HepG2 (cell line): Measurements from ENCODE around the gene GCNT2. TPM values are rescaled to one million over a fixed set of nuclear protein-coding genes. Genes with fewer than 3 reads are reported as not detected.

Source experiments
- ATAC-seq: fragments of 200-7000 bp; cut with Tn5 transposase; 3 replicates; pipeline ENCODE4 v1.9.1; 2020; ENCODE audit warnings: mild to moderate bottlenecking, moderate library complexity
- BruUV-seq: library from RNA; stranded (reverse); fragments of 400-500 nt; replicated peaks from 2 replicates; lab custom pipeline; 2021; lab: Mats Ljungman, UMichigan
- CTCF ChIA-PET: fragments of 300-600 bp; formaldehyde crosslinking; extraction: SDS; loops from one replicate; lab custom pipeline; 2021; ENCODE audit warnings: low total read pairs, inconsistent platforms, low intra/inter-chr PET ratio; lab: Yijun Ruan, JAX
- POLR2A ChIA-PET: fragments of 350-600 bp; sonication (Branson Sonifier 250); formaldehyde crosslinking; loops from one replicate; lab custom pipeline; 2020; ENCODE audit warnings: antibody characterized with exemption, inconsistent platforms; lab: Yijun Ruan, JAX
- DNase-seq: peaks from one replicate; pipeline ENCODE4 v3.0.0-alpha.2; 2015; ENCODE audit warnings: low spot score
- FAIRE-seq: peaks from 3 replicates; lab custom pipeline; 2011; peaks lifted over from hg19 to GRCh38; lab: Jason Lieb, UNC
- H2AFZ ChIP-seq: one replicate; pipeline ENCODE4 v1.6.1; 2011; ENCODE audit warnings: low read length, inconsistent platforms
- H3K27ac ChIP-seq: fragments of 300-600 bp; 3 replicates; pipeline ENCODE4 v1.8.0; 2011; ENCODE audit warnings: mixed run types, mild to moderate bottlenecking, mixed read lengths, low read length, inconsistent platforms; ENCODE audit not compliant: insufficient read depth; ENCODE audit errors: extremely low read length
- H3K27me3 ChIP-seq, 2 experiments: fragments of 200-600 bp in 1 of 2; 2 replicates in 1 of 2; 3 replicates in 1 of 2; pipeline versions ENCODE4 v1.6.0 to v1.8.0; 2011; ENCODE audit warnings: low read length in 2 of 2, mild to moderate bottlenecking in 2 of 2, moderate library complexity in 2 of 2, inconsistent platforms in 1 of 2; ENCODE audit not compliant: insufficient read depth in 2 of 2, control insufficient read depth in 1 of 2
- H3K36me3 ChIP-seq, 2 experiments: fragments of 200-600 bp in 1 of 2; replicated peaks in 1 of 2; 2 replicates in 1 of 2; 3 replicates in 1 of 2; pipeline versions ENCODE4 v1.5.1 to v1.8.0; 2011; ENCODE audit warnings: low read length in 2 of 2, inconsistent platforms in 1 of 2; ENCODE audit not compliant: insufficient read depth in 2 of 2, control insufficient read depth in 1 of 2
- H3K4me1 ChIP-seq: 2 replicates; pipeline ENCODE4 v1.5.1; 2012; ENCODE audit warnings: low read length, inconsistent platforms; ENCODE audit not compliant: insufficient read depth
- H3K4me2 ChIP-seq: 2 replicates; pipeline ENCODE4 v1.6.0; 2011; ENCODE audit warnings: low read depth, low read length, inconsistent platforms
- H3K4me3 ChIP-seq, 3 experiments: fragments of 200-600 bp in 1 of 3; sonication (generic), shearing (Covaris generic) in 1 of 3; replicated peaks in 1 of 3; 2 replicates each; pipeline ENCODE4 v1.5.1; 2011 to 2016; ENCODE audit warnings: low read length in 3 of 3, inconsistent platforms in 2 of 3, low read depth in 2 of 3, mild to moderate bottlenecking in 2 of 3, control low read depth in 1 of 3, mixed read lengths in 1 of 3; ENCODE audit not compliant: insufficient read depth in 1 of 3
- H3K79me2 ChIP-seq: one replicate; pipeline ENCODE4 v1.6.1; 2011; ENCODE audit warnings: low read length, inconsistent platforms; ENCODE audit not compliant: insufficient read depth
- H3K9ac ChIP-seq: 2 replicates; pipeline ENCODE4 v1.6.0; 2011; ENCODE audit warnings: mild to moderate bottlenecking, low read depth, low read length, inconsistent platforms; ENCODE audit not compliant: insufficient read depth
- H3K9me3 ChIP-seq: 2 replicates; pipeline ENCODE4 v1.5.1; 2012; ENCODE audit warnings: mild to moderate bottlenecking, low read length
- H4K20me1 ChIP-seq: 2 replicates; pipeline ENCODE4 v1.6.0; 2011; ENCODE audit warnings: inconsistent platforms, mild to moderate bottlenecking, low read length, moderate library complexity; ENCODE audit not compliant: insufficient read depth
- ARNTL ChIP-seq: sonication (generic); formaldehyde crosslinking; IDR thresholded peaks from 2 replicates; pipeline ENCODE4 v1.4.0; 2020; ENCODE audit warnings: mild to moderate bottlenecking, missing genetic modification reagents
- ZNF746 ChIP-seq: sonication (generic); formaldehyde crosslinking; IDR thresholded peaks from 2 replicates; pipeline ENCODE4 v1.8.0; 2022; ENCODE audit warnings: mild to moderate bottlenecking, missing genetic modification reagents
- WGBS: methylation state at CpG from one replicate; pipeline ENCODE4 v1.1.6; 2017; ENCODE audit warnings: low lambda C conversion rate; 5-methylcytosine and 5-hydroxymethylcytosine counted together
- in situ Hi-C: cut with HindIII; loops from 2 replicates; pipeline ENCODE4 v1.10.0; 2017; ENCODE audit warnings: low pct_unique_long_range_greater_than_20kb; ENCODE audit not compliant: extremely low pct_ligation_motif_present
- intact Hi-C: fragments of 100-400 bp; cut with micrococcal nuclease; formaldehyde crosslinking; loops from one replicate; pipeline ENCODE4 v1.10.0; 2022; ENCODE audit not compliant: unreplicated experiment
- polyA plus RNA-seq, 8 experiments: library from polyadenylated mRNA; depleted of rRNA in 3 of 8; stranded (reverse) in 7 of 8; unstranded in 1 of 8; fragments of >200 nt; fragmentation: Illumina TruSeq in 4 of 8; extraction: Trizol in 4 of 8; gene quantifications; 2 replicates each; pipeline versions ENCODE4 v1.2.1 to v1.2.3, GENCODE V29; 2011 to 2016; ENCODE audit warnings: low read depth in 4 of 8, missing spikeins in 1 of 8, mixed read lengths in 1 of 8; ENCODE audit not compliant: insufficient read depth in 1 of 8
- total RNA-seq, 5 experiments: library from RNA; depleted of rRNA; stranded (reverse); fragments of >200 nt; fragmentation: Illumina TruSeq; extraction: Trizol; gene quantifications; 2 replicates each; pipeline ENCODE4 v1.2.3, GENCODE V29; 2016; ENCODE audit warnings: low read depth in 1 of 5
- TF ChIP-seq, protein P1 (sequence below): sonication (generic); formaldehyde crosslinking; IDR thresholded peaks from 2 replicates; pipeline ENCODE4 v1.4.0; 2020; ENCODE audit warnings: missing genetic modification reagents
- TF ChIP-seq, protein P2 (sequence below): sonication (generic); formaldehyde crosslinking; IDR thresholded peaks from 2 replicates; pipeline ENCODE4 v1.5.0; 2020; ENCODE audit warnings: missing genetic modification reagents

The GCNT2 gene
- total and polyA plus RNA-seq, 2 of the 13 experiments (the other 11 are each of a cell fraction or from before 2014, with no cell fraction given), result 11.8 to 31.9 TPM

DNA sequence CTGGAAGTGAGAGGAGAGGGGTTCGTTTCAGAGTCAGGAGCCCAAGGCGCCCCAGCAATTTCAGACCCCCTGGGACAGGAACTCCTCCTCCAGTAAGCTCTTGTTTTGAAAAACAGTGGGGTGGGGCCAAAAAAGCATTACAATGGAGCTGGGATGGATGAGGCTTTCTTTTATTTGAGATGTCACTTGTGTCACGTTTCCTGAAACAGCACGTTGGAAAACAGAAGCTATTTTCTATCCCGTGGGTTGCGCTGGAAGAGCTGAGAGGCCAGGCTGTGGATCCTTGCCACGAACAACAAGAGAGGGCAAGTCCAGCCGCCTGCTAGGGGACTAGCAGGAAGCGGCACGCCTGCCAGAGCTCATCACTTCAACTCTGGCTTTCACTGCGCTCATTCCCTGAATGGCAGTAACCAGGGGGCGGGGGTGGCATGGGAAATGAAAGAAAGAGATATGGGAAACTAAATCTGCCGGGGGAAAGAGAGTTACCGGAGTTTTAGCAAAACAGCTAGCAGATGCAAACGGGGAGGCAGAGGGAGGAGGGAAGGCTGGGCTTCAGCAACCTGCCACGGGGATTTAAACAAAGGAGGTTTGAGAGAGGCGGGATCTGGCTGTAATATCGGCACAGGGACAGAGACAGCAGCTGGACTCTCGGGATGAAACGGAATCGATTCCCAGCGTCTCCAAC is 34.6 kb downstream of the GCNT2 start:
- Histone ChIP-seq H3K4me3 (no peak overlapping the region), H3K4me1 (no peaks in the 10 kb centered on the region), H2AFZ (no peak overlapping the region), H3K4me2 (no peak overlapping the region), H3K9me3 (no peaks in the 10 kb centered on the region), H3K9ac (no peak overlapping the region), H3K27me3 (no peaks in the 10 kb centered on the region), H4K20me1 (no peaks in the 10 kb centered on the region), H3K27ac (no peak overlapping the region), H3K79me2 (peaks cover 3% of the 10 kb centered on the region), H3K36me3 (peaks cover 5 to 27% of the 10 kb centered on the region in 2 experiments; a peak in 4 of 5 replicates)
- 96% methylated on average over 22 of the region's 22 CpGs for WGBS
- FAIRE-seq, result no peak
- no TSS peak for BruUV-seq
- no peak for ATAC-seq
- TF ChIP-seq, protein P1, sequence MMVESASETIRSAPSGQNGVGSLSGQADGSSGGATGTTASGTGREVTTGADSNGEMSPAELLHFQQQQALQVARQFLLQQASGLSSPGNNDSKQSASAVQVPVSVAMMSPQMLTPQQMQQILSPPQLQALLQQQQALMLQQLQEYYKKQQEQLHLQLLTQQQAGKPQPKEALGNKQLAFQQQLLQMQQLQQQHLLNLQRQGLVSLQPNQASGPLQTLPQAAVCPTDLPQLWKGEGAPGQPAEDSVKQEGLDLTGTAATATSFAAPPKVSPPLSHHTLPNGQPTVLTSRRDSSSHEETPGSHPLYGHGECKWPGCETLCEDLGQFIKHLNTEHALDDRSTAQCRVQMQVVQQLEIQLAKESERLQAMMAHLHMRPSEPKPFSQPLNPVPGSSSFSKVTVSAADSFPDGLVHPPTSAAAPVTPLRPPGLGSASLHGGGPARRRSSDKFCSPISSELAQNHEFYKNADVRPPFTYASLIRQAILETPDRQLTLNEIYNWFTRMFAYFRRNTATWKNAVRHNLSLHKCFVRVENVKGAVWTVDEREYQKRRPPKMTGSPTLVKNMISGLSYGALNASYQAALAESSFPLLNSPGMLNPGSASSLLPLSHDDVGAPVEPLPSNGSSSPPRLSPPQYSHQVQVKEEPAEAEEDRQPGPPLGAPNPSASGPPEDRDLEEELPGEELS, result no peak
- TF ChIP-seq ARNTL (CRISPR knock-in tag), result no peak
- TF ChIP-seq, protein P2, sequence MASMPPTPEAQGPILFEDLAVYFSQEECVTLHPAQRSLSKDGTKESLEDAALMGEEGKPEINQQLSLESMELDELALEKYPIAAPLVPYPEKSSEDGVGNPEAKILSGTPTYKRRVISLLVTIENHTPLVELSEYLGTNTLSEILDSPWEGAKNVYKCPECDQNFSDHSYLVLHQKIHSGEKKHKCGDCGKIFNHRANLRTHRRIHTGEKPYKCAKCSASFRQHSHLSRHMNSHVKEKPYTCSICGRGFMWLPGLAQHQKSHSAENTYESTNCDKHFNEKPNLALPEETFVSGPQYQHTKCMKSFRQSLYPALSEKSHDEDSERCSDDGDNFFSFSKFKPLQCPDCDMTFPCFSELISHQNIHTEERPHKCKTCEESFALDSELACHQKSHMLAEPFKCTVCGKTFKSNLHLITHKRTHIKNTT (CRISPR knock-in tag), result no peak
- TF ChIP-seq ZNF746 (CRISPR knock-in tag), result no peak
- DNase-seq, result no peak
- POLR2A ChIA-PET, result no interaction called here
- intact Hi-C loops, result no loop called here
- CTCF ChIA-PET, result no interaction called here
- in situ Hi-C loops, result no loop called here
